HG02798 (cell line): ENCODE measurements around the gene PI4KA.

ENCODE experiments used
- ATAC-seq: cut with Tn5 transposase; IDR thresholded peaks from one replicate; pipeline ENCODE4 v1.9.1; 2021; ENCODE audit warnings: mild to moderate bottlenecking; ENCODE audit not compliant: unreplicated experiment, poor library complexity

Gene PI4KA

GRCh38 chr22:20658433-20659222 is 200.0 kb downstream of the PI4KA start:
- ATAC-seq = no peak

- ATAC-seq = no peak
Measured at GRCh38 chr22:20657963-20658362, 200.6 kb downstream of the PI4KA start.
